Erythroblast (primary cell): ENCODE data around the gene HDGFL3.

Experiments used
- GATA1 ChIP-seq: IDR thresholded peaks from 2 replicates; pipeline ENCODE4 v1.6.1; 2011; ENCODE audit warnings: low read depth, mild to moderate bottlenecking, control low read depth, low read length, moderate library complexity
- POLR2A ChIP-seq: IDR thresholded peaks from 2 replicates; pipeline ENCODE4 v1.6.1; 2011; ENCODE audit warnings: mild to moderate bottlenecking, low read length

DNA sequence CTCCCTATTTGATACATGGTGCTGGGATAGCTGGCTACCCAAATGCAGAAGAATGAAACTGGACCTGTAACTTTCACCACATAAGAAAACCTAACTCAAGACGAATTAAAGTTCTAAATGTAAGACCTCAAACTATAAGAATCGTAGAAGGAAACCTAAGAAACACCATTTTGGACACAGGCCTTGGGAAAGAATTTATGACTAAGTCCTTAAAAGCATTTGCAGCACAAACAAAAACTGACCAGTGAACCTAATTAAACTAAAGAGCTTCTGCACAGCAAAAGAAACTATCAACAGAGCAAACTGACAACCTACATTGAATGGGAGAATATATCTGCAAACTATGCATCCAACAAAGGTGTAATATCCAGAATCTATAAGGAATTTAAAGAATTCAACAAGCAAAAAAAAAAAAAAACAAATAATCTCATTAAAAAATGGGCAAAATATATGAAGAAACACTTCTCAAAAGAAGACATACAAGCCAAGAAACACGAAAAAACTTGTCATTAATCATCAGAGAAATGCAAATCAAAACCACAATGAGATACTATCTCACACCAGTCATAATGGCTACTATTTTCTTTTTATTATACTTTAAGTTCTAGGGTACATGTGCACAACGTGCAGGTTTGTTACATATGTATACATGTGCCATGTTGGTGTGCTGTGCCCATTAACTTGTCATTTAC, 37.0 kb downstream of the HDGFL3 start:
- TF ChIP-seq POLR2A (no peak), GATA1 (no peak)
